ENCODE results near the gene TGFBR3.

The TGFBR3 gene

DNA sequence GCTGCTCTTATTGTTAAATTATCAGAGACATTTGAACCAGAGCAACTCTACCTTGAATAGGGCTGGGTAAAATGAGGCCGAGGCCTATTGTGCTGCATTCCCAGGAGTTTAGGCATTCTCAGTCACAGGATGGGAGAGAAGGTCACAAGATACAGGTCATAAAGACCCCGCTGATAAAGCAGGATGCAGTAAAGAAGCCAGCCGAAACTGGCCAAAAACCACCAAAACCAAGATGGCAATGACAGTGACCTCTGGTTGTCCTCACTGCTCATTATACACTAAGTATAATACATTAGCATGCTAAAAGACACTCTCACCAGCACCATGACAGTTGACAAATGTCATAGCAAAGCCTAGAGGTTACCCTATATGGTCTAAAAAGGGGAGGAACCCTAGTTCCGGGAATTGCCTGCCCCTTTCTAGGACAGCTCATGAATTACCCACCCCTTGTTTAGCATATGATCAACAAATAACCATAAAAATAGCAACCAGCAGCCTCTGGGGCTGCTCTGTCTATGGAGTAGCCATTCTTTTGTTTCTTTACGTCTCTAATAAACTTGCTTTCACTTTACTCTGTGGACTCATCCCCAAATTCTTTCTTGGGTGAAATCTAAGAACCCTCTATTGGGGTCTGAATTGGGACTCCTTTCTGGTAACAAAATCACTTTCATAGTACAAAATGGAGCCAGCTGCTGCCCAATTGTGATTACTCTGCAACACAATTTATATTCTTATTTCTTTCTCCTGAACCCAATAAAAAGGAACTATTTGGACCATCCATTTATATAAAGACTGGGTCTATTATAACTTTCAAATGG lies 179.6 kb downstream of the TGFBR3 start:
- H2AFZ ChIP-seq (ENCODE audit: low read depth, low read length) = no peak overlapping the region
- TF ChIP-seq EZH2 (IDR thresholded peaks at IDR 0.05; ENCODE audit: borderline replicate concordance, low read depth, low read length, severe bottlenecking) = no peak
- TF ChIP-seq, protein P1, sequence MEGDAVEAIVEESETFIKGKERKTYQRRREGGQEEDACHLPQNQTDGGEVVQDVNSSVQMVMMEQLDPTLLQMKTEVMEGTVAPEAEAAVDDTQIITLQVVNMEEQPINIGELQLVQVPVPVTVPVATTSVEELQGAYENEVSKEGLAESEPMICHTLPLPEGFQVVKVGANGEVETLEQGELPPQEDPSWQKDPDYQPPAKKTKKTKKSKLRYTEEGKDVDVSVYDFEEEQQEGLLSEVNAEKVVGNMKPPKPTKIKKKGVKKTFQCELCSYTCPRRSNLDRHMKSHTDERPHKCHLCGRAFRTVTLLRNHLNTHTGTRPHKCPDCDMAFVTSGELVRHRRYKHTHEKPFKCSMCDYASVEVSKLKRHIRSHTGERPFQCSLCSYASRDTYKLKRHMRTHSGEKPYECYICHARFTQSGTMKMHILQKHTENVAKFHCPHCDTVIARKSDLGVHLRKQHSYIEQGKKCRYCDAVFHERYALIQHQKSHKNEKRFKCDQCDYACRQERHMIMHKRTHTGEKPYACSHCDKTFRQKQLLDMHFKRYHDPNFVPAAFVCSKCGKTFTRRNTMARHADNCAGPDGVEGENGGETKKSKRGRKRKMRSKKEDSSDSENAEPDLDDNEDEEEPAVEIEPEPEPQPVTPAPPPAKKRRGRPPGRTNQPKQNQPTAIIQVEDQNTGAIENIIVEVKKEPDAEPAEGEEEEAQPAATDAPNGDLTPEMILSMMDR (IDR thresholded peaks at IDR 0.05; ENCODE audit: borderline replicate concordance, extremely low read depth, low read length, poor library complexity, severe bottlenecking) = no peak
- no peak overlapping the region for H3K4me3 ChIP-seq (ENCODE audit: low read depth in 1 of 2, low read length in 2 of 2)
- no peak overlapping the region for H3K27ac ChIP-seq (ENCODE audit: low read length)
- H3K27me3 ChIP-seq (ENCODE audit: insufficient read depth, low read length, poor library complexity) = no peaks in the 10 kb centered on the region
- H3K4me2 ChIP-seq (ENCODE audit: insufficient read depth, low read length) = no peak overlapping the region
- ATAC-seq (ENCODE audit: insufficient read depth, low read depth) (no peak), DNase-seq (no peak)
- no peaks in the 10 kb centered on the region for H3K9me3 ChIP-seq (ENCODE audit: insufficient read depth, low read length, severe bottlenecking)
- H3K79me2 ChIP-seq (ENCODE audit: insufficient read depth, low read length) = no peaks in the 10 kb centered on the region
- no peaks in the 10 kb centered on the region for H4K20me1 ChIP-seq (ENCODE audit: insufficient read depth, low read length)
- no peaks in the 10 kb centered on the region for H3K4me1 ChIP-seq (ENCODE audit: insufficient read depth, low read length)
- H3K9ac ChIP-seq (ENCODE audit: low read depth, low read length) = no peak overlapping the region
- H3K36me3 ChIP-seq (ENCODE audit: insufficient read depth, low read length) = no peaks in the 10 kb centered on the region

DNA sequence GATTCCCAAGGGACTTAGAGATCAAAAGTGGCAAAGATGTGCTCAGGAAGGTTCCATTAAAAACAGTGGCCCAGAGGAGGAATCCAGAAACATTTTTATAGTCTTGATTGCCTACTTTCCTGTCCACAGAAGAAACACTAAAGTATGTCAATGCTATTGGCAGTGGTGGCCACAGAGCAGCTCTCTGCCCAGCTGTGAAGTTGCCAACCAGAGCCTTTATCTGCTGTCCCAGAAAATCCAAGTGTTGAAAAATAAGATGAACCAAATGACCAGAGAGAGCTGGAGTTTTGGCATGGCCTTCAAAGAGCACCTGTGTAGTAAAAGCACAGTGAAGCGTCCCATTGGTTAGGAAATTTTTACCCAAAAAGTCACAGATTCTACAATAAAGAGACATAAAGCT lies 181.2 kb downstream of the TGFBR3 start:
- H3K9me3 ChIP-seq (ENCODE audit: insufficient read depth, low read length, severe bottlenecking) = no peaks in the 10 kb centered on the region
- no peaks in the 10 kb centered on the region for H3K79me2 ChIP-seq (ENCODE audit: insufficient read depth, low read length)
- ATAC-seq (ENCODE audit: insufficient read depth, low read depth) (no peak), DNase-seq (no peak)
- H3K36me3 ChIP-seq (ENCODE audit: insufficient read depth, low read length) = no peaks in the 10 kb centered on the region
- TF ChIP-seq, protein P1 (IDR thresholded peaks at IDR 0.05; ENCODE audit: borderline replicate concordance, extremely low read depth, low read length, poor library complexity, severe bottlenecking) = no peak
- no peak for TF ChIP-seq EZH2 (IDR thresholded peaks at IDR 0.05; ENCODE audit: borderline replicate concordance, low read depth, low read length, severe bottlenecking)
- H3K4me1 ChIP-seq (ENCODE audit: insufficient read depth, low read length) = no peaks in the 10 kb centered on the region
- H3K4me3 ChIP-seq (ENCODE audit: low read depth in 1 of 2, low read length in 2 of 2) = no peak overlapping the region
- H3K9ac ChIP-seq (ENCODE audit: low read depth, low read length) = no peak overlapping the region
- no peak overlapping the region for H2AFZ ChIP-seq (ENCODE audit: low read depth, low read length)
- no peak overlapping the region for H3K27ac ChIP-seq (ENCODE audit: low read length)
- H3K4me2 ChIP-seq (ENCODE audit: insufficient read depth, low read length) = no peak overlapping the region
- H4K20me1 ChIP-seq (ENCODE audit: insufficient read depth, low read length) = no peaks in the 10 kb centered on the region
- H3K27me3 ChIP-seq (ENCODE audit: insufficient read depth, low read length, poor library complexity) = no peaks in the 10 kb centered on the region

GRCh38 chr1:91703095-91703494 lies 182.9 kb downstream of the TGFBR3 start:
- H3K36me3 ChIP-seq (ENCODE audit: insufficient read depth, low read length) = no peaks in the 10 kb centered on the region
- no peaks in the 10 kb centered on the region for H3K9me3 ChIP-seq (ENCODE audit: insufficient read depth, low read length, severe bottlenecking)
- H3K4me3 ChIP-seq (ENCODE audit: low read depth in 1 of 2, low read length in 2 of 2) = no peak overlapping the region
- H3K4me2 ChIP-seq (ENCODE audit: insufficient read depth, low read length) = no peak overlapping the region
- no peak for ATAC-seq (ENCODE audit: insufficient read depth, low read depth)
- H3K4me1 ChIP-seq (ENCODE audit: insufficient read depth, low read length) = peaks cover under 1% of the 10 kb centered on the region; the same call in 1 of the 2 replicates
- DNase-seq = no peak
- H2AFZ ChIP-seq (ENCODE audit: low read depth, low read length) = no peak overlapping the region
- H3K9ac ChIP-seq (ENCODE audit: low read depth, low read length) = no peak overlapping the region
- no peaks in the 10 kb centered on the region for H3K79me2 ChIP-seq (ENCODE audit: insufficient read depth, low read length)
- TF ChIP-seq, protein P1 (IDR thresholded peaks at IDR 0.05; ENCODE audit: borderline replicate concordance, extremely low read depth, low read length, poor library complexity, severe bottlenecking) = no peak
- TF ChIP-seq EZH2 (IDR thresholded peaks at IDR 0.05; ENCODE audit: borderline replicate concordance, low read depth, low read length, severe bottlenecking) = no peak
- H3K27me3 ChIP-seq (ENCODE audit: insufficient read depth, low read length, poor library complexity) = no peaks in the 10 kb centered on the region
- no peak overlapping the region for H3K27ac ChIP-seq (ENCODE audit: low read length)
- no peaks in the 10 kb centered on the region for H4K20me1 ChIP-seq (ENCODE audit: insufficient read depth, low read length)

Measured in DND-41 (cell line).